ENCODE measurements around the gene CYP2E1.
A peak's percentile ranks its signal among the peaks of the same experiment; 100 is the strongest.
"Not testable (repeated sequence)": the region's sequence is repeated elsewhere in the genome, so short reads cannot be mapped to it uniquely, and the experiment has no call there.

Gene CYP2E1

GRCh38 chr10:133528845-133529575, 1.8 kb downstream of the CYP2E1 start:
- peak in 1 of 14 donors; percentile 71 for DNase-seq

DNA sequence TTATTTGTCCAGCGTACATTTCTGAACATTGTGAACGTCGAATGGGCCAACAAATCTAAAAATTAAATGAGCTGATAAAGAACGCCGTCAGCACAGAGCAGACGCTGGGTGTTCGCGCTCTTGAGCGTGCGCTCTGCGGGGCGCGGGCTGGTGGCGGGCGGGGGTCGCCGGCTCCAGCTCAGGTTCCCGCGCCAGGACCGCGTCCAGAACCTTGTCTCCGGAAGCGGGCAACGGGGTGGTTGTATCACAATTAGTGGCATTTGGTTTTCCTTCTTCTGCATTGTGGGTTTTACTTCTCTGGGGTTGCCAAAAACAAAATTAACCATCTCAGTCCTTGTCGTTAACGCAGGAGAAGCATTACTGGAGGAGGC, 2.4 kb downstream of the CYP2E1 start:
- peak in 1 of 14 donors; percentile 43 for DNase-seq

DNA sequence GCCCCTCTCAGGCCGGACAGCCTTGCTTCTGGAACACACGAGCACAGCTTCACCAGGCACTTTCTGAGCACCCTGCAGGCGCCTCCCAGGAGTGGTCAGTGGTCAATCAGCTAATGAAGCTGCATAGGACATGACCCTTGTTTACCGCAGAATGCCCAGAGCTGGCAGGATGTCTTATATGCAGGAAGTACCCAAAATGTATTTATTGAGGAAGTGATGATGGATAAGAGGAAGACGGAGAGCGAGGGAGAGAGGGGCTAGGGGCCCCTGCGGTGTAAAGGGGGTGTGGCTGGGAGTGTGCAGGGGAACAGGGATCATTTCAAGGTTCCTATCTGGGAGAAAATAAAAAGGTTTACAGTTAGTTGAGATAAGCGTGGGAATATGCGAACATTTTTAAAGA, 3.3 kb downstream of the CYP2E1 start:
- DNase-seq = no peak

DNA sequence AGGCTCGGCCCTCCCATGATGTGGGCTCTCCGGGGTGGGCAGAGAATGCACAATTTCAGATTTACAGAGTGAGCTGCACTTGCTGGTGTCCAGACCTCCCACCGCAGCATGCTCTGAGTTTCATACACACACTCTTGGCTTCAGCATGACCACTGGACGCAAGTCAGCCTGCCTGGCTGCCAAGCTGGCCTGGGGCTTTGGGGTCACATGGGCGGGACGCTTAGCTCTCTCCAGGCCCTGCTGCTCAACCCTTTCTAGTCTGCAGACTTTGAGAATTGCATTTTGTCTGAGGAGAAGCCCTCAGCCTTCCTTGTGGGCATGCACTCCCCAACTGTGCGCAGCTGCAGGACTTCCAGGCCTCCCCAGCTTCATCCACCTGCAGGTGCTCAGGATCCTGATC, 5.7 kb downstream of the CYP2E1 start:
- peak in 1 of 14 donors; percentile 6 for DNase-seq

- DNase-seq = no peak
Observed at GRCh38 chr10:133534417-133534816, 7.3 kb downstream of the CYP2E1 start.

- no peak for DNase-seq
Observed at GRCh38 chr10:133536198-133536597, 9.0 kb downstream of the CYP2E1 start.

- no peak for DNase-seq
Observed at GRCh38 chr10:133537546-133538545, 10.7 kb downstream of the CYP2E1 start.

GRCh38 chr10:133541441-133541975, 14.3 kb downstream of the CYP2E1 start:
- DNase-seq = not testable (repeated sequence)

- no peak for DNase-seq
Observed at GRCh38 chr10:133544506-133544905, 17.3 kb downstream of the CYP2E1 start.

- DNase-seq = no peak
Observed at GRCh38 chr10:133554600-133554999, 27.4 kb downstream of the CYP2E1 start.

DNA sequence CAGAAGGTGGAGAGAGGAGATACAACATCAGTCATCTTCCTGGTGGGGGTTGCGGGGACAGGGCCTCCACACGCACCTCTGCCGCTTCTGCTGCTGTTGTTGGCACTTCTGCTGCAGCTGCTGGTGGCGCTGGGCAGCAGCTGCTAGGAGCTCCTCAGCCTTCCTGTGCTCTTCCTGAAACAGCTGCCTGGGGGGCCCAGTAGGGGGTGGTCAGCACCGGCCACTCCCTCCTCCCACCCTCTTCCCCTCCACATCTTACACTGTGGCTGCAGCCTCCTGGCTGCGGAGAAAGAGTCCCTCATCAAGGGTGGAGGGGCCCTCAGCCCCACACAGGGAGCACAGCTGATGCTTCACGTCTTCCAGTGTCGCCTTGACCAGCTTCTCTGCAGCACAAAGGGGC, 28.4 kb downstream of the CYP2E1 start:
- DNase-seq = no peak

DNA sequence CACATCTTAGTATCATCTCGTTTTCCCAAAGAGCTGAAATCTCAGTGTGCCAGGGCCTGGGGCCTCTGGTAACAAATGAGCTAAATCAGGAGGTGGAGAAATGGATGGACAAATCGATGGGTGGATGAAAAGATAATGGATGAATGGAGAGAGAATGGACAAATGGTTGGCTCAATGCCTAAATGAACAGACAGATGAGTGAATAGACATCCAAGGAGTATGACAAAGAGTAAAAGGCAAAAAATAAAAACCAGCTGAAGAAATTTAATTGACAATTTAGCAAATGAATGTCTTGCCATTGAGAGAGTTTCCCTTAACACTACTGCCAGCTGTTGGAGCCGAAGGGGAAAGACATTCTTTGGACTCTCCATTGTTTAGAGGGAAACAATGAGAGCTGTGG, 30.2 kb downstream of the CYP2E1 start:
- no peak for DNase-seq

DNA sequence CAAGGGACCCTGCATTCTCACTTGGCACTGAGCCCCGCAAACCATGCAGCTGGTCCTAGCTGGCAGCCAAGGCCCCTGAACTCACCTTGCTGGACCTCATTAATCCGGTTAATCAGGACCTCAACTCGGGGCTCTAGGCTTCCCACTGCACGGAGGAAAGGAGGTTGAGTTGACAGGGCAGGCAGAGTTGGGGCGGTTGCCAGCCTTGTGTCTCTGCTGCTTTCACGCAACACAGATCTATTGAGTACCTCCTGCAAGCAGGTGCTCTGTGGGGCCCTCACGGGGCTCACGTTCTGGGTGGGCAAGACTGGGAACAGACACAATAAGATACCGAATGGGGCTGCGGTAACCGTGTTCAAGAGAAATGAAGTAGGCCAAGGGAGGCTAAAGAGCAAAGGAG, 32.1 kb downstream of the CYP2E1 start:
- no peak for DNase-seq

DNA sequence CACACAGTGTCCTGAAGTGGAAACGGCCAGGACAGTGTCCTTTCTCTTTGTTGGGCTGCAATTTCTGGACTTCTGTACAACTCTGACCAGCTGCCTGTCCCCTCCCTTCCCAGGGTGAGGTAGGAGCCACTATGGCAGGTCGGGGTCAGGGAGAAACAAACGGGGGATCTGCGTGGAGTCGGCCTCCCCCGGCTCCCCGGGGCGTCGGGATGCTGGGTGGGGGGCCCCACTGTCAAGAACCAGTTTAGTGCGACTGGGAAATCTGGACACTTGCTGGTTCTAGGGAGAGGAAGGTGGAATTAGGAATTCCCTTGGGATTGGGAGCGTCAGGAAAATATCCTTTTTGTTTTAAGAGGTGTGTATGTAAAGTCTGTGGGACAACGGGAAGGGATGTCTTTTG, 37.7 kb downstream of the CYP2E1 start:
- DNase-seq = no peak

- peak in 1 of 14 donors; percentile 19 for DNase-seq
Observed at GRCh38 chr10:133565441-133566294, 38.5 kb downstream of the CYP2E1 start, which contains the start of gene SYCE1. TSS of gene SYCE1 (minus strand) at chr10:133565583. CDS start at chr10:133565529, 54 bp downstream.

DNA sequence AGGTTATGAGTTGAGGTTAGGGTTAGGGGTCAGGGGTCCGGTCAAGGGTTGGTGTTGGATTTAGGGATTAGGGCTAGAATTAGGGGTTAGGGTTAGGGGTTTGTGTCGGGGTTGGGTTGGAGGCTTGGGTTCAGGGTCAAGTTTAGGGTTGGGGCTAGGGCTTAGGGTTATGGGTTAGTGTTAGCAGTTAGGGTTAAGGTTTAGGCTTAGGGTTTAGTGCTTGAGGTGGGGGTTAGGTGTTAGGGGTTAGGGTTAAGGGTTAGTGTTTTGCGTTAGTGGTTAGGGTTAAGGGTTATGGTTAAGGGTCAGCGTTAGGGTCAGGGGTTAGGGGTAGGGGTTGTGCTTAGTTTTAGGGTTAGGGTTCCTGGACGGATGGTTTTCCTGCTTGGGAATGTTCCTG, 40.0 kb downstream of the CYP2E1 start:
- DNase-seq = no peak

DNA sequence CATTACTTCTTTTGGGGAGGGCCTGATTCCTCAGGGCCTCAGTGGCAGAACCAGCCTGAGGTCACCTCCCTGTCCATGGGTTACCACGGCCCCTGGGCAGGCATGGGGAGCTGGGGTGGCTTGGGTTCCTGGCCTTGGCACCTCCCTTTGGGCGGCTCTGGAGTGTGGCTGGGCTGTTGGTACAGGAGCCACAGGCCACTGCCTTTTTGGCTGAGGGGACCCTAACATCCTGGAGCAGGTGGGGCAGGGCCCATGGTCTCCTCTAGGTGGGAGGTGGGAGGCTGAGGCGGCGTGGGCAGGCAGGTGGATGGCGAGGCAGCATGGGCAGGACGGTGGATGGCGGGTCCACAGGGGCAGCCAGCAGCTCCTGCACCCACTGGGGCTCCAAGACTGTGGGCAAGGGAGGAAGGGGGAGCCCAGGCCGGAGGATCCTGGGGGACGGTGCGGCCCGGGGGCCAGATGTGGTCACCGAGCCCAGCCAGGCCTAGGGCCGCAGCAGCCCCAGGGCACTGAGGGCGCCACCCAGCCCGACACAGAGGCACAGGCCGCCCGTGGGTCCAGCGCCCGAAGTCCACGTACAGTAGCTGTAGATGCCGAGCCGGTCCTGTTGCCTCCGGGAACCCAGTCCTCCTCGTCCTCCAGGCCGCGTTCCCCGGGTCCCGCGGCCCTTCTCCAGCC, 40.6 kb downstream of the CYP2E1 start:
- no peak for DNase-seq

GRCh38 chr10:133568287-133568614, 41.1 kb downstream of the CYP2E1 start:
- no peak for DNase-seq

DNA sequence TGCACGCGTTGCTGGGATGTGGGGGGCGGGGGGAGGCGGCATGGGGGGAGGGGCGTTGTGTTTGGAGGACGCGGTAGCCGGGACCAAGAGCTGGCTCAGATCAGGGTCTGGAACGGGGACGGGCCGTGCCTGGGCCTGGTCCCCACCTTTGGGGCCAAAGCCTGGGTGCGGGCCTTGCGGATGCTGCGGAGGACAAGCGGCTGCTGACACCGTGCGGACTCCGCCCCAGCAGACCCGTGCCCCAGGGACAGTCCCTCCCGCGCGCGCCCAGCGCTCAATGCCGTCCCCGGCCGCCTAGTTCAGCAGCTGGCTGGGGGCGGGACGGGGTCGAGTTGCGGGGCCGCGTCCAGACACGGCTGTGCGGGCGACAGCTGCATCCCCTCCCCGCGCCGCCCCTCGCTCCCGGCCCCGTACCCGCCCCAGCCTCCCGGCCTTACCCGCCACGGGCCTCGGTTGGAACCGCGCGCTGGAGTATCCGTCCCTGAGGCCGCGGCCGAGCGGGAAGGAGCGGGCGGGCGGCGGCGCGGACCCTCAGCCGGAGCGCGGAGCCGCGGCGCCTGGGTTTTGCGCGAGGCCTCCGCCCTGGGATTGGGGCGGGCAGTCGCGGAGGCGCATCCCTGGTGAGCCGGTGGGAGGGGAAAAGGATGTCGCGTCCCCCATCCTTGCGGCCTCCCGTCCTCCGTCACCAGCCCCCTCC, 41.8 kb downstream of the CYP2E1 start:
- DNase-seq = not testable (repeated sequence)

GRCh38 chr10:133569801-133570200, 42.6 kb downstream of the CYP2E1 start:
- DNase-seq = not testable (repeated sequence)

GRCh38 chr10:133572055-133572454, 44.9 kb downstream of the CYP2E1 start:
- DNase-seq = not testable (repeated sequence)

All from C1 segment of cervical spinal cord (tissue), 14 donors.